SU-DHL-6 (cell line): Measurements from ENCODE around the gene CDK10.

ENCODE experiments used
- EZH2phosphoT487 ChIP-seq: fragments of 200-600 bp; sonication (generic), shearing (Covaris generic); conservative IDR thresholded peaks from 2 replicates; pipeline ENCODE4 v1.6.1; 2018; ENCODE audit warnings: mild to moderate bottlenecking, antibody characterized with exemption, low read length, moderate library complexity, mixed read lengths
- TF ChIP-seq, protein P1 (sequence below): fragments of 200-600 bp; sonication (generic); IDR thresholded peaks from one replicate; pipeline ENCODE4 v1.5.1; 2017; ENCODE audit warnings: antibody characterized with exemption, mild to moderate bottlenecking, low read length, moderate library complexity; ENCODE audit not compliant: insufficient read depth, poor library complexity, severe bottlenecking

DNA sequence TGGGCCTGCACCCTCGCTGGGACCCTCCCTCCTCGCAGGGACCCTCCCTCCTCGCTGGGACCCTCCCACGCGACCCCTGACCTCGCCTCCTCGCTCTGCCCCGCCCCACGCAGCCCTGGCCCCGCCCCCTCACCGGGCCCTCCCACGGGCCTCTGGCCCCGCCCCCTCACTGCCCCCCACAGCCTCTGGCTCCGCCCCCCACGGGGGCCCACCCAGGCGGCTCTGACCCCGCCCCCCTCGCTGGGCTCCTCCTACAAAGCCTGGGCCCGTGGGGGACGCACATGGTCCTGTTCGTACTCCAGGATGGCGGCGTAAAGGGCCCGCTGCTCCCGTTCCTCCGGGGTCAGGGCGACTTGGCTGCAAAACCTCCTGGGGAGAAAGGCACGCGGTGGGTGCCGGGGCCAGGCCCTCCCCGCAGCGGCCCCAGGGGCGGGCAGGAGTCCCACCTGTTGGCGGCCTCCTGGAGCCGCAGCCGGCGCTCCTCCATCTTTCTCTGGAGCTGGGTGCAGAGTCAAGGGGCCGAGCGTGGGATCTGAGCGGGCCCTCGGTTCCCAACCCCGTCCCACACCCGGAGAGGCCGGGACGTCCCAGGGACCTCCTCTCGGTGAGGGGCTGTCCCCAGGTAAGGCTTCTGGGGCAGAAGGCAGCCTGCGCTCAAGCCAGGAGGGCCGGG, 25.2 kb downstream of the CDK10 start:
- TF ChIP-seq, protein P1, sequence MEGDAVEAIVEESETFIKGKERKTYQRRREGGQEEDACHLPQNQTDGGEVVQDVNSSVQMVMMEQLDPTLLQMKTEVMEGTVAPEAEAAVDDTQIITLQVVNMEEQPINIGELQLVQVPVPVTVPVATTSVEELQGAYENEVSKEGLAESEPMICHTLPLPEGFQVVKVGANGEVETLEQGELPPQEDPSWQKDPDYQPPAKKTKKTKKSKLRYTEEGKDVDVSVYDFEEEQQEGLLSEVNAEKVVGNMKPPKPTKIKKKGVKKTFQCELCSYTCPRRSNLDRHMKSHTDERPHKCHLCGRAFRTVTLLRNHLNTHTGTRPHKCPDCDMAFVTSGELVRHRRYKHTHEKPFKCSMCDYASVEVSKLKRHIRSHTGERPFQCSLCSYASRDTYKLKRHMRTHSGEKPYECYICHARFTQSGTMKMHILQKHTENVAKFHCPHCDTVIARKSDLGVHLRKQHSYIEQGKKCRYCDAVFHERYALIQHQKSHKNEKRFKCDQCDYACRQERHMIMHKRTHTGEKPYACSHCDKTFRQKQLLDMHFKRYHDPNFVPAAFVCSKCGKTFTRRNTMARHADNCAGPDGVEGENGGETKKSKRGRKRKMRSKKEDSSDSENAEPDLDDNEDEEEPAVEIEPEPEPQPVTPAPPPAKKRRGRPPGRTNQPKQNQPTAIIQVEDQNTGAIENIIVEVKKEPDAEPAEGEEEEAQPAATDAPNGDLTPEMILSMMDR = no peak
- no peak for TF ChIP-seq EZH2phosphoT487
